ENCODE data around the gene NDUFV3. TPM values are rescaled to one million over a fixed set of nuclear protein-coding genes. Genes with fewer than 3 reads are reported as not detected.

The NDUFV3 gene
- total and polyA plus RNA-seq, 5 donors from 2014 or later = 12.2 to 19.7 (median 15.8) TPM

DNA sequence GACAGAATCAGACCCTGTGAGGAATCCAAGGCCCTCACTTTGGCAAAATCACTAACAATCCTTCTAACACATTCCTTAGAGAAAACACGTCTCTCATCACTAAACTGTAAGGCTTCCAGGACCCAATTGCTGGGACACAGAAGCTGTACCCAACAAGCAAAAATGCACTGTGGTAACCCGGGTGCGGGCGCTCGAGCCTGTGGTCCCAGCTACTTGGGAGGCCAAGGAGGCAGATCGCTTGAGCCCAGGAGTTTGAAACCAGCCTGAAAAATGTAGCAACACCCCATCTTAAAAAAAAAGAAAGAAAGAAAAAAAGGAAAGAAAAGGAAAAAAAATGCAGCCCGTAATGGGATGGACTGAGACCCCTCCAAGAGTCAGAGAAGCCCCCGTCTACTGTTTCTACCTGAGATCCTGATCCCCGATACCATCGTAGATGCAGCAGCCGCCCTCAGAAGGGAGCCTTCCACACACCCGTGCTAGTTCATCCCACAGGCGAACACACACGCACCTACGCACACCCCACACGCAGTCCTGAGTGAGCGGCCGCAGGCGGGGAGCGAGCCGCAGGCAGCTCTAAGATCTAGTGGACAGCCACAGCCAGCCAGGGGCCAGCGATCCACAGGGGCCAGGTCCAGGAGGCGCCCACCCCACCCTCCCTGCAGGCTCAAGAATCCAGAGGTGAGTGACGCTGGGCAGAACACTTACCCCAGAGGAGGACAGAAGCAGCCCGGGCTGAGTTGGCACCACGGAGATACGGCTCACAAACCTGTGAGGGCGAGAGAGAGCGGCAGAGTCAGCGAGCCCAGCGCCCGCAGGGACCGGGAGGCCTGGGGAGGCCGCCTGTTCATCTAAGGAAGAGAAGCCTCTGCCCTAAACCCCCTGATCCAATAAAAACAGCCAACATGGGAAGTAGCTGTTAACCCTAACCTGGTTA lies 33.9 kb upstream of the NDUFV3 start:
- no peaks in the 10 kb centered on the region for H3K9me3 Mint-ChIP-seq
- Histone ChIP-seq H3K36me3 (ENCODE audit: control insufficient read depth, insufficient read depth, low read length) (peaks cover 59% of the 10 kb centered on the region), H3K27me3 (ENCODE audit: control insufficient read depth, insufficient read depth, low read length) (no peaks in the 10 kb centered on the region), H3K4me1 (ENCODE audit: control insufficient read depth, insufficient read depth, low read length, poor library complexity, severe bottlenecking) (no peaks in the 10 kb centered on the region), H3K9me3 (ENCODE audit: control insufficient read depth in 2 of 2, low read length in 2 of 2) (no peaks in the 10 kb centered on the region), H3K4me3 (ENCODE audit: low read depth, low read length) (no peak overlapping the region), H3K27ac (ENCODE audit: insufficient read depth, low read length, poor library complexity, severe bottlenecking) (no peak overlapping the region)
- no peak for DNase-seq
- ATAC-seq (ENCODE audit: low read depth in 2 of 2) = no peak
- no peaks in the 10 kb centered on the region for H3K27me3 Mint-ChIP-seq
- H3K36me3 Mint-ChIP-seq = peaks cover 37% of the 10 kb centered on the region
- peaks cover 0 to 8% (median 3%) of the 10 kb centered on the region in 4 donors for H3K4me1 Mint-ChIP-seq
- H3K27ac Mint-ChIP-seq = no peak overlapping the region
- H3K4me3 Mint-ChIP-seq = no peak overlapping the region

DNA sequence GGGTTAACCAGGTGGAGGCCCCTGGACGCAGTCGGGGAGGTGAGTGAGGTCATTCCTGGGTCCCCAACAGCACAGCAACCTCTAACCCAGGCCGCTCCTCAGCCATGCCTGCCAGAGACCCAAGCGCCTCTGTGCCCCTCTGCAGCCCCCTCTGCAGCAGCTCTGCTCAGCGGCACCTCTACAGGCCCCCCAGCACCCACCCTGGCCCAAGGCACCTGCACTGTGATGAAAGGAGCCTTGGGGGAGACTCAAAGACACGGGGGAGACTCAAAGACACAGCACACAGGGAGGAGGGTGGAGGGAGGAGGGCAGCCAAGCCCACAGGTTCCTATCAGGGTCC lies 33.2 kb upstream of the NDUFV3 start:
- Mint-ChIP-seq H3K4me1 (peaks cover 0 to 8% (median 7%) of the 10 kb centered on the region in 4 donors), H3K27me3 (no peaks in the 10 kb centered on the region), H3K9me3 (no peaks in the 10 kb centered on the region), H3K27ac (no peak overlapping the region), H3K4me3 (no peak overlapping the region), H3K36me3 (peaks cover 37% of the 10 kb centered on the region)
- no peak overlapping the region for H3K4me3 ChIP-seq (ENCODE audit: low read depth, low read length)
- H3K9me3 ChIP-seq (ENCODE audit: control insufficient read depth in 2 of 2, low read length in 2 of 2) = no peaks in the 10 kb centered on the region
- H3K4me1 ChIP-seq (ENCODE audit: control insufficient read depth, insufficient read depth, low read length, poor library complexity, severe bottlenecking) = no peaks in the 10 kb centered on the region
- H3K27me3 ChIP-seq (ENCODE audit: control insufficient read depth, insufficient read depth, low read length) = no peaks in the 10 kb centered on the region
- peaks cover 55% of the 10 kb centered on the region for H3K36me3 ChIP-seq (ENCODE audit: control insufficient read depth, insufficient read depth, low read length)
- DNase-seq = no peak
- ATAC-seq (ENCODE audit: low read depth in 2 of 2) = no peak
- H3K27ac ChIP-seq (ENCODE audit: insufficient read depth, low read length, poor library complexity, severe bottlenecking) = no peak overlapping the region

DNA sequence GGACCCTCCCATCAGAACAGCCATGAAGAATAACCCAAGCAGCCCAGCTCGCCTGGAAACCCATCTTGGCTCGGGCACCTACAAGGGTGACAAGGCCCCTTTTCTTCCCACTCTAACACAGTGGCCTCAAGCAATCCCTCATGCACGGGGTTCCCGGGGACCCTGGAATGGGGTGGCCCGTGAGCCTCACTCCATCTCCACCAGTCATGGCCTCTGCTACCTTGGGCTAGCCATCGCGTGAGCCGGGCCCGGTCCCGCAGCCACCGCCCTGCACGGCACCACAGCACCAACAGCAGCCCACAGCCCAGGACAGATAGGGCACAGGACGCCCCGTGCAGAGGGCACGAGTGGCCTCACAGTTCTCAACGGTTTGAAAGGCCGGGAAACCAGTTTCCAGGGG lies 32.8 kb upstream of the NDUFV3 start:
- Mint-ChIP-seq H3K4me3 (no peak overlapping the region), H3K36me3 (peaks cover 37% of the 10 kb centered on the region), H3K4me1 (peaks cover 0 to 8% (median 8%) of the 10 kb centered on the region in 4 donors), H3K27ac (no peak overlapping the region), H3K27me3 (no peaks in the 10 kb centered on the region), H3K9me3 (no peaks in the 10 kb centered on the region)
- Histone ChIP-seq H3K4me1 (ENCODE audit: control insufficient read depth, insufficient read depth, low read length, poor library complexity, severe bottlenecking) (no peaks in the 10 kb centered on the region), H3K36me3 (ENCODE audit: control insufficient read depth, insufficient read depth, low read length) (peaks cover 54% of the 10 kb centered on the region), H3K27me3 (ENCODE audit: control insufficient read depth, insufficient read depth, low read length) (no peaks in the 10 kb centered on the region), H3K4me3 (ENCODE audit: low read depth, low read length) (no peak overlapping the region), H3K9me3 (ENCODE audit: control insufficient read depth in 2 of 2, low read length in 2 of 2) (no peaks in the 10 kb centered on the region), H3K27ac (ENCODE audit: insufficient read depth, low read length, poor library complexity, severe bottlenecking) (no peak overlapping the region)
- DNase-seq (no peak), ATAC-seq (ENCODE audit: low read depth in 2 of 2) (no peak)

DNA sequence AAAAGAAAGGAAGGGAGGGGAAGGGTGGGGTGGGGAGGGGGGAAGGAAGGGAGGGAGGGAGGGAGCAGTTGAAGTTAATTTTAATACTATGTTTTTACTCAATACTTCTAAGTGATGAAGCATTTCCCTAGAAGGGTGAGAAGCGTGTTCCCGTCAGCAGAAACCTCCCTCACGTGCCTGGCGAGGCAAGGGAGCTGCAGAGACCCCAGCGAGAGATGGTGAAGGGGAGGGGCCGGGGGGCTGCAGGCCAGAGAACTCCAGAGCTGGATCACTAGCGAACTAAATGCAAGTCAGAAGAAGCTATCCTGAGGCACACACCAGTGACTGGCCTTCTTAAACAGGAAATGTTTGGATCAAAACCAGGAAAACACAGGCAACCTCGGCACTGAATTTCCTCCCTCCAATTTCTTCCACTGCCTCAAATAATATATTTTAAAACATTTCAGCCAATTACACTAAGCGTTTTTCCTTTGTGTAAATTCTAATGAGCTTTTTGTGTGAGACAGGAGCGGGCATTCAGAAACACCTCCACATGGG lies 31.7 kb upstream of the NDUFV3 start:
- Mint-ChIP-seq H3K4me3 (no peak overlapping the region), H3K4me1 (peaks cover 0 to 11% (median 8%) of the 10 kb centered on the region in 4 donors), H3K9me3 (no peaks in the 10 kb centered on the region), H3K27ac (no peak overlapping the region), H3K27me3 (no peaks in the 10 kb centered on the region), H3K36me3 (peaks cover 26% of the 10 kb centered on the region)
- no peak for ATAC-seq (ENCODE audit: low read depth in 2 of 2)
- Histone ChIP-seq H3K36me3 (ENCODE audit: control insufficient read depth, insufficient read depth, low read length) (peaks cover 45% of the 10 kb centered on the region), H3K4me1 (ENCODE audit: control insufficient read depth, insufficient read depth, low read length, poor library complexity, severe bottlenecking) (no peaks in the 10 kb centered on the region), H3K27me3 (ENCODE audit: control insufficient read depth, insufficient read depth, low read length) (no peaks in the 10 kb centered on the region), H3K4me3 (ENCODE audit: low read depth, low read length) (no peak overlapping the region), H3K27ac (ENCODE audit: insufficient read depth, low read length, poor library complexity, severe bottlenecking) (no peak overlapping the region), H3K9me3 (ENCODE audit: control insufficient read depth in 2 of 2, low read length in 2 of 2) (no peaks in the 10 kb centered on the region)
- no peak for DNase-seq

DNA sequence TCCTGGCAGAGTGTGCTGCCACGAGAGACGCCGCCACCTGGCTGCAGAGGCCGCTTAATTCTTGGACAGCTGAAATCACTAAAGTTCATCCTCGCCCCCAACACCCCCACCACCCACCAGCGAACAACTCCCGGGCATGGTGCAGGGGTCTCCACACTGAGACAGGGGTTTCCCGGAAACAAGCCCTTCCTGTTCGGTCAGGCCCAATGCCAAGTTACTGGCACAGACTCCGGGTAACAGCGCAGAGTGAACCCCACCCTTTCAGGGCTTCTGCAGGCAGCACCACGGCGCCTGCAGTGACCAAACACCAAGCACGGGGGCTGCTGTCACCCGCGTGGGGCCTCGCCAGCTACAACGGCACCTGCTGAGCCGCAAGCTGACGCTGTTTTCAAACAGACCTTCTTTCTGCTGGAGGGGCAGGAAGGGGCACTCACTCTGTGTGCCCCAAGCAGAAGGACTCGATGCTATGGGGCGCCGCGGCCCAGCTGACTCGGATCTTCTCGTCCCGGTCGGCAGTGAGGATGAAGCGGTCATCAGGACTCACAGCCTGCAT lies 31.2 kb upstream of the NDUFV3 start:
- H3K4me3 ChIP-seq (ENCODE audit: low read depth, low read length) = no peak overlapping the region
- peaks cover 40% of the 10 kb centered on the region for H3K36me3 ChIP-seq (ENCODE audit: control insufficient read depth, insufficient read depth, low read length)
- DNase-seq = no peak
- Mint-ChIP-seq H3K36me3 (peaks cover 25% of the 10 kb centered on the region), H3K27ac (no peak overlapping the region), H3K4me1 (peaks cover 0 to 12% (median 10%) of the 10 kb centered on the region in 4 donors), H3K27me3 (no peaks in the 10 kb centered on the region), H3K9me3 (no peaks in the 10 kb centered on the region), H3K4me3 (no peak overlapping the region)
- no peaks in the 10 kb centered on the region for H3K9me3 ChIP-seq (ENCODE audit: control insufficient read depth in 2 of 2, low read length in 2 of 2)
- ATAC-seq (ENCODE audit: low read depth in 2 of 2) = no peak
- no peaks in the 10 kb centered on the region for H3K4me1 ChIP-seq (ENCODE audit: control insufficient read depth, insufficient read depth, low read length, poor library complexity, severe bottlenecking)
- no peaks in the 10 kb centered on the region for H3K27me3 ChIP-seq (ENCODE audit: control insufficient read depth, insufficient read depth, low read length)
- no peak overlapping the region for H3K27ac ChIP-seq (ENCODE audit: insufficient read depth, low read length, poor library complexity, severe bottlenecking)

DNA sequence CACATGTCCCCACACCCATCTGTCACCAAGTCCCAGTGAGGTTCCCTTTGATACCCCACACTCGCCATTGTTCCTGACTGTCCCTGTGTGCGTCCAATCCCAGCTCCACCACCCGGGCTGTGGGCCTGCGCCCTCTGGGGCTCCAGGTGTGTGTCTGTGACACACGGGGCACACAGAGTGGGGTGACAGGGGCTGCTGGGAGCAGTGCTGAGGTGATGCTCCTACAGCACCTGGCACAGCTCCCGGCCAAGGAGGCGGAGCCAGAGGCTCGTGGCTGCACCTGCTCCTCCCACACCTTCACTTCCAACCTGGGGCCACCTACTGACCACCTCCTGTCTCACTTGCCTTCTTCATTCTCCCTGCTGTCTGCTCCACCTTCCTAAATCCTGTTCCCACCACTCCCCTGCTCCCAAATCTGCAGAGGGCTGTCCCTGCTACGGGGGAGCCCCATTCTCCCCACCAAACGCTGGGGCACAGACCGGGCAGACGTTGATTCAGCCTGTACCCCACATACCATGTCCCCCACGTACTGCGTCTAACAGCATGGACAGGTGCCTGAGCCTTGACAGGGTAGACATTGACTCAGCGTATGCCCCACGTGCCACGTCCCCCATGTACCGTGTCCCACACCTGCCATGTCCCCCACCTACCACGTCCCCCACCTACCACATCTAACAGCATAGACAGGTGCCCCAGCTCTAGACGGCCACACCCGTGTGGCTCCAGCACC lies 30.2 kb upstream of the NDUFV3 start:
- peaks cover 45% of the 10 kb centered on the region for H3K36me3 ChIP-seq (ENCODE audit: control insufficient read depth, insufficient read depth, low read length)
- peaks cover 16% of the 10 kb centered on the region for H3K36me3 Mint-ChIP-seq

DNA sequence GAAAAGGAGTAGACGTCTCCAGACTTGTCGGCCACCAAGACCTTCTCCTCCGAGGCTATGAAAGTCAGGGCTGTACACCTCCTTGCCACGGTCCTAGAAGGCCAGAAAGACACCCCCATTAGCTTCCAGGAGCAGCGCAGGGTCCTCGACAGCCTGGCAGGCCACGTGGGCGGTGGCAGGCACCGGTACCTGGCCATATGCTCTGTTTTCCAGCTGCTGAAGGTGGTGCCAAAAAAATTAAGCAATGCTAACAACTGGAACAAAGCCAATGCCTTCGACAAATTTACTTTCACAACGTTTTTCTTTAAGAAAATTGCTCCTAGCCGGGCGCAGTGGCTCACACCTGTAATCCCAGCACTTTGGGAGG lies 29.6 kb upstream of the NDUFV3 start:
- H3K27ac ChIP-seq (ENCODE audit: insufficient read depth, low read length, poor library complexity, severe bottlenecking) = no peak overlapping the region
- peaks cover 0 to 17% (median 7%) of the 10 kb centered on the region in 4 donors for H3K4me1 Mint-ChIP-seq
- no peak overlapping the region for H3K4me3 ChIP-seq (ENCODE audit: low read depth, low read length)
- H3K4me1 ChIP-seq (ENCODE audit: control insufficient read depth, insufficient read depth, low read length, poor library complexity, severe bottlenecking) = no peaks in the 10 kb centered on the region
- peak overlapping the region in 1 of 4 donors; percentile 61 for H3K4me3 Mint-ChIP-seq
- ATAC-seq (ENCODE audit: low read depth in 2 of 2) (no peak), DNase-seq (no peak)
- no peaks in the 10 kb centered on the region for H3K27me3 ChIP-seq (ENCODE audit: control insufficient read depth, insufficient read depth, low read length)
- H3K36me3 Mint-ChIP-seq = peaks cover 13% of the 10 kb centered on the region
- no peaks in the 10 kb centered on the region for H3K27me3 Mint-ChIP-seq
- no peaks in the 10 kb centered on the region for H3K9me3 ChIP-seq (ENCODE audit: control insufficient read depth in 2 of 2, low read length in 2 of 2)
- peaks cover 48% of the 10 kb centered on the region for H3K36me3 ChIP-seq (ENCODE audit: control insufficient read depth, insufficient read depth, low read length)
- no peak overlapping the region for H3K27ac Mint-ChIP-seq
- H3K9me3 Mint-ChIP-seq = no peaks in the 10 kb centered on the region

More for the DNA sequence above, 30.2 kb upstream of the NDUFV3 start:
- H3K4me3 ChIP-seq (ENCODE audit: low read depth, low read length) = no peak overlapping the region
- DNase-seq (no peak), ATAC-seq (ENCODE audit: low read depth in 2 of 2) (no peak)
- no peaks in the 10 kb centered on the region for H3K9me3 ChIP-seq (ENCODE audit: control insufficient read depth in 2 of 2, low read length in 2 of 2)
- Mint-ChIP-seq H3K4me3 (peak overlapping the region in 2 of 4 donors; percentile 60 to 61), H3K9me3 (no peaks in the 10 kb centered on the region), H3K27me3 (no peaks in the 10 kb centered on the region), H3K4me1 (peaks cover 0 to 17% (median 8%) of the 10 kb centered on the region in 4 donors), H3K27ac (peak overlapping the region in 1 of 3 donors; percentile 67)
- no peaks in the 10 kb centered on the region for H3K4me1 ChIP-seq (ENCODE audit: control insufficient read depth, insufficient read depth, low read length, poor library complexity, severe bottlenecking)
- H3K27me3 ChIP-seq (ENCODE audit: control insufficient read depth, insufficient read depth, low read length) = no peaks in the 10 kb centered on the region
- H3K27ac ChIP-seq (ENCODE audit: insufficient read depth, low read length, poor library complexity, severe bottlenecking) = no peak overlapping the region
